ENCODE data around the gene FNDC11.

Gene FNDC11

GRCh38 chr20:63601679-63602078, 47.7 kb downstream of the FNDC11 start:
- peak; percentile 14 for DNase-seq

GRCh38 chr20:63602321-63602720, 48.4 kb downstream of the FNDC11 start:
- no peak for DNase-seq

All from T-helper 9 cell (primary cell).